Activated CD4-positive, alpha-beta memory T cell treated with anti-CD3 and anti-CD28 coated beads for 36 hours (primary cell): Measurements from ENCODE around the gene CD46. TPM values are rescaled to one million over a fixed set of nuclear protein-coding genes. Genes with fewer than 3 reads are reported as not detected.

Experiments
- CTCF ChIA-PET: fragments of 350-600 bp; sonication (Branson Sonifier 250); formaldehyde crosslinking; loops from one replicate; lab custom pipeline; 2021; ENCODE audit warnings: antibody characterized with exemption, inconsistent platforms; lab: Charles Lee
- POLR2A ChIA-PET: fragments of 350-600 bp; sonication (Branson Sonifier 250); formaldehyde crosslinking; loops from one replicate; lab custom pipeline; 2021; ENCODE audit warnings: antibody characterized with exemption; lab: Charles Lee
- DNase-seq: peaks from one replicate; pipeline ENCODE4 v3.0.0-alpha.2; 2020
- H3K27ac Mint-ChIP-seq: one replicate; pipeline ENCODE4 v1.8.0; 2021; ENCODE audit warnings: mixed read lengths
- H3K27me3 Mint-ChIP-seq: one replicate; pipeline ENCODE4 v1.8.0; 2021; ENCODE audit warnings: mixed read lengths
- H3K36me3 Mint-ChIP-seq: one replicate; pipeline ENCODE4 v1.8.0; 2021; ENCODE audit warnings: mixed read lengths
- H3K4me1 Mint-ChIP-seq: one replicate; pipeline ENCODE4 v1.8.0; 2021; ENCODE audit warnings: low read depth, mixed read lengths
- H3K4me3 Mint-ChIP-seq: one replicate; pipeline ENCODE4 v1.8.0; 2021; ENCODE audit warnings: mild to moderate bottlenecking, mixed read lengths
- H3K9me3 Mint-ChIP-seq: one replicate; pipeline ENCODE4 v1.8.0; 2021; ENCODE audit warnings: mixed read lengths
- intact Hi-C: fragments of 100-400 bp; cut with micrococcal nuclease; formaldehyde crosslinking; loops from one replicate; pipeline ENCODE4 v1.15.1; 2023
- total RNA-seq, 2 experiments: library from RNA; stranded (reverse); gene quantifications; one replicate each; pipeline ENCODE4 v1.2.3, GENCODE V29; 2021

The CD46 gene
- total RNA-seq, 2 experiments from 2014 or later, result 94.6 to 96.9 TPM

GRCh38 chr1:207781312-207781711 lies 29.5 kb downstream of the CD46 start:
- POLR2A ChIA-PET, result no interaction called here
- no peak overlapping the region for H3K4me3 Mint-ChIP-seq
- H3K36me3 Mint-ChIP-seq, result peaks cover 49% of the 10 kb centered on the region
- peaks cover 13% of the 10 kb centered on the region for H3K4me1 Mint-ChIP-seq
- no peak overlapping the region for H3K27ac Mint-ChIP-seq
- intact Hi-C loops, result no loop called here
- DNase-seq, result no peak
- CTCF ChIA-PET, result no interaction called here
- H3K27me3 Mint-ChIP-seq, result no peaks in the 10 kb centered on the region
- peaks cover 11% of the 10 kb centered on the region for H3K9me3 Mint-ChIP-seq

- H3K27me3 Mint-ChIP-seq, result no peaks in the 10 kb centered on the region
- H3K4me3 Mint-ChIP-seq, result no peak overlapping the region
- intact Hi-C loops, result no loop called here
- H3K9me3 Mint-ChIP-seq, result no peaks in the 10 kb centered on the region
- no peak overlapping the region for H3K27ac Mint-ChIP-seq
- DNase-seq, result no peak
- ChIA-PET CTCF (interaction anchor here (2.1 kb wide), 1 partner anchor 9 kb away, joined by 17 read pairs; no protein-coding TSS in a partner anchor), POLR2A (no interaction called here)
- H3K4me1 Mint-ChIP-seq, result no peaks in the 10 kb centered on the region
- peaks cover 26% of the 10 kb centered on the region for H3K36me3 Mint-ChIP-seq
These were observed 35.9 kb downstream of the CD46 start for GRCh38 chr1:207787776-207788175.

- POLR2A ChIA-PET, result no interaction called here
- intact Hi-C loops, result no loop called here
- DNase-seq, result no peak
- Mint-ChIP-seq H3K4me1 (no peaks in the 10 kb centered on the region), H3K9me3 (no peaks in the 10 kb centered on the region), H3K27me3 (no peaks in the 10 kb centered on the region), H3K4me3 (no peak overlapping the region), H3K36me3 (peaks cover 22% of the 10 kb centered on the region), H3K27ac (no peak overlapping the region)
- CTCF ChIA-PET, result interaction anchor here (2.1 kb wide), 1 partner anchor 8 kb away, joined by 17 read pairs; no protein-coding TSS in a partner anchor
These were observed 37.5 kb downstream of the CD46 start for GRCh38 chr1:207789386-207789785.

- no peaks in the 10 kb centered on the region for H3K27me3 Mint-ChIP-seq
- ChIA-PET CTCF (no interaction called here), POLR2A (no interaction called here)
- H3K4me3 Mint-ChIP-seq, result no peak overlapping the region
- peaks cover 17% of the 10 kb centered on the region for H3K36me3 Mint-ChIP-seq
- no peak for DNase-seq
- intact Hi-C loops, result no loop called here
- no peak overlapping the region for H3K27ac Mint-ChIP-seq
- no peaks in the 10 kb centered on the region for H3K4me1 Mint-ChIP-seq
- no peaks in the 10 kb centered on the region for H3K9me3 Mint-ChIP-seq
These were observed 38.2 kb downstream of the CD46 start for GRCh38 chr1:207789792-207790787.

GRCh38 chr1:207791290-207791689 lies 39.4 kb downstream of the CD46 start:
- no peak for DNase-seq
- ChIA-PET POLR2A (no interaction called here), CTCF (interaction anchor here (0.9 kb wide), 1 partner anchor 172 kb away, joined by 3 read pairs; no protein-coding TSS in a partner anchor)
- Mint-ChIP-seq H3K9me3 (no peaks in the 10 kb centered on the region), H3K27ac (no peak overlapping the region), H3K4me3 (no peak overlapping the region), H3K27me3 (no peaks in the 10 kb centered on the region), H3K36me3 (peaks cover 7% of the 10 kb centered on the region), H3K4me1 (no peaks in the 10 kb centered on the region)
- intact Hi-C loops, result no loop called here

- H3K36me3 Mint-ChIP-seq, result peaks cover 6% of the 10 kb centered on the region
- peaks cover 14% of the 10 kb centered on the region for H3K4me1 Mint-ChIP-seq
- no peaks in the 10 kb centered on the region for H3K9me3 Mint-ChIP-seq
- CTCF ChIA-PET, result interaction anchor here (0.6 kb wide), 1 partner anchor 92 kb away, joined by 4 read pairs; no protein-coding TSS in a partner anchor
- H3K27ac Mint-ChIP-seq, result no peak overlapping the region
- intact Hi-C loops, result no loop called here
- DNase-seq, result no peak
- POLR2A ChIA-PET, result no interaction called here
- H3K4me3 Mint-ChIP-seq, result no peak overlapping the region
- no peaks in the 10 kb centered on the region for H3K27me3 Mint-ChIP-seq
These were observed 41.5 kb downstream of the CD46 start for GRCh38 chr1:207793327-207793726.

GRCh38 chr1:207794861-207795260 lies 43.0 kb downstream of the CD46 start:
- peaks cover 29% of the 10 kb centered on the region for H3K4me1 Mint-ChIP-seq
- no peak for DNase-seq
- H3K36me3 Mint-ChIP-seq, result peaks cover 2% of the 10 kb centered on the region
- H3K4me3 Mint-ChIP-seq, result no peak overlapping the region
- ChIA-PET POLR2A (no interaction called here), CTCF (interaction anchor here (1.3 kb wide), 1 partner anchor 54 kb away, joined by 5 read pairs; no protein-coding TSS in a partner anchor)
- intact Hi-C loops, result loop anchor here (5.0 kb wide), 1 partner anchor 98 kb away; no protein-coding TSS in a partner anchor
- no peaks in the 10 kb centered on the region for H3K27me3 Mint-ChIP-seq
- no peaks in the 10 kb centered on the region for H3K9me3 Mint-ChIP-seq
- H3K27ac Mint-ChIP-seq, result no peak overlapping the region

- Mint-ChIP-seq H3K4me1 (peaks cover 36% of the 10 kb centered on the region), H3K36me3 (peaks cover 4% of the 10 kb centered on the region), H3K4me3 (no peak overlapping the region), H3K27ac (peak overlapping the region; percentile 64), H3K9me3 (no peaks in the 10 kb centered on the region), H3K27me3 (no peaks in the 10 kb centered on the region)
- POLR2A ChIA-PET, result interaction anchor here (0.6 to 1.0 kb wide), 5 partner anchors 10 to 308 kb away, joined by 3 to 5 read pairs (median 4); no protein-coding TSS in a partner anchor
- CTCF ChIA-PET, result interaction anchor here (0.6 to 4.7 kb wide), 55 partner anchors 9 to 1103 kb away, joined by 3 to 59 read pairs (median 6); partner anchors contain the start of gene CD46
- intact Hi-C loops, result loop anchor here (1.0 to 5.0 kb wide), 5 partner anchors 18 to 165 kb away; partner anchors contain the start of gene CD46
- peak; percentile 90 for DNase-seq
These were observed 45.5 kb downstream of the CD46 start for GRCh38 chr1:207797229-207797973.

- ChIA-PET POLR2A (no interaction called here), CTCF (interaction anchor here (1.2 to 4.7 kb wide), 5 partner anchors 20 to 179 kb away, joined by 3 to 59 read pairs (median 39); no protein-coding TSS in a partner anchor)
- intact Hi-C loops, result loop anchor here (5.0 kb wide), 1 partner anchor 102 kb away; no protein-coding TSS in a partner anchor
- Mint-ChIP-seq H3K9me3 (no peaks in the 10 kb centered on the region), H3K36me3 (peaks cover 8% of the 10 kb centered on the region), H3K4me1 (peaks cover 36% of the 10 kb centered on the region), H3K27me3 (no peaks in the 10 kb centered on the region), H3K27ac (peak overlapping the region; percentile 48), H3K4me3 (no peak overlapping the region)
- peak; percentile 41 for DNase-seq
These were observed 47.0 kb downstream of the CD46 start for GRCh38 chr1:207798847-207799246.

GRCh38 chr1:207799989-207800648 lies 48.3 kb downstream of the CD46 start:
- Mint-ChIP-seq H3K4me3 (no peak overlapping the region), H3K9me3 (no peaks in the 10 kb centered on the region), H3K4me1 (peaks cover 36% of the 10 kb centered on the region), H3K27ac (no peak overlapping the region), H3K27me3 (no peaks in the 10 kb centered on the region), H3K36me3 (peaks cover 11% of the 10 kb centered on the region)
- ChIA-PET CTCF (interaction anchor here (1.7 to 4.7 kb wide), 3 partner anchors 22 to 164 kb away, joined by 7 to 59 read pairs (median 39); no protein-coding TSS in a partner anchor), POLR2A (no interaction called here)
- DNase-seq, result no peak
- intact Hi-C loops, result loop anchor here (5.0 kb wide), 1 partner anchor 103 kb away; no protein-coding TSS in a partner anchor

- no peak for DNase-seq
- CTCF ChIA-PET, result interaction anchor here (2.3 kb wide), 1 partner anchor 22 kb away, joined by 5 read pairs; no protein-coding TSS in a partner anchor
- H3K4me3 Mint-ChIP-seq, result no peak overlapping the region
- intact Hi-C loops, result no loop called here
- no peaks in the 10 kb centered on the region for H3K27me3 Mint-ChIP-seq
- no peak overlapping the region for H3K27ac Mint-ChIP-seq
- POLR2A ChIA-PET, result no interaction called here
- peaks cover 39% of the 10 kb centered on the region for H3K4me1 Mint-ChIP-seq
- H3K36me3 Mint-ChIP-seq, result peaks cover 22% of the 10 kb centered on the region
- H3K9me3 Mint-ChIP-seq, result no peaks in the 10 kb centered on the region
These were observed 50.0 kb downstream of the CD46 start for GRCh38 chr1:207801819-207802218.
